Stomach (tissue), 9 donors: Measurements from ENCODE around the gene PTCSC3. TPM values are rescaled to one million over a fixed set of nuclear protein-coding genes. Genes with fewer than 3 reads are reported as not detected.

Source experiments
- DNase-seq, 2 donors: peaks; one replicate each; pipeline versions ENCODE4 v3.0.0 to v3.0.0-alpha.2; 2013 to 2019
- H3K27ac ChIP-seq, 5 donors: fragments of 200-600 bp in 4 of 5; sonication (generic) in 4 of 5; one replicate each; pipeline ENCODE4 v1.5.1; 2013 to 2019; ENCODE audit warnings: mild to moderate bottlenecking in 1 of 5, moderate library complexity in 1 of 5
- H3K27me3 ChIP-seq, 3 donors: fragments of 200-600 bp; sonication (generic); one replicate each; pipeline ENCODE4 v1.5.1; 2017 to 2019; ENCODE audit warnings: mixed run types in 1 of 3
- H3K36me3 ChIP-seq, 4 donors: fragments of 200-600 bp; sonication (generic); 1 replicate in 3 of 4; 2 replicates in 1 of 4; pipeline ENCODE4 v1.5.1; 2016 to 2019
- H3K4me1 ChIP-seq, 4 donors: fragments of 200-600 bp; sonication (generic); one replicate each; pipeline ENCODE4 v1.5.1; 2016 to 2019
- H3K4me3 ChIP-seq, 4 donors: fragments of 200-600 bp; sonication (generic) in 3 of 4; one replicate each; pipeline ENCODE4 v1.5.1; 2016 to 2019; ENCODE audit warnings: mild to moderate bottlenecking in 1 of 4
- H3K9me3 ChIP-seq, 4 donors: fragments of 200-600 bp; sonication (generic); one replicate each; pipeline ENCODE4 v1.5.1; 2016 to 2019
- CTCF ChIP-seq, 7 experiments: fragments of 450-650 bp in 4 of 7; fragments of 200-600 bp in 3 of 7; sonication (generic) in 3 of 7; IDR thresholded peaks; one replicate each; pipeline ENCODE4 v1.5.1; 2016 to 2019; ENCODE audit warnings: antibody characterized with exemption in 7 of 7, control low read depth in 2 of 7, mild to moderate bottlenecking in 1 of 7
- EP300 ChIP-seq: sonication (generic); formaldehyde crosslinking; IDR thresholded peaks from one replicate; pipeline ENCODE4 v1.6.1; 2017; ENCODE audit warnings: antibody characterized with exemption
- POLR2A ChIP-seq, 4 donors: fragments of 450-650 bp; IDR thresholded peaks; one replicate each; pipeline ENCODE4 v1.6.1; 2016; ENCODE audit warnings: antibody characterized with exemption in 4 of 4, control low read depth in 2 of 4, mild to moderate bottlenecking in 1 of 4, moderate library complexity in 1 of 4
- POLR2AphosphoS5 ChIP-seq, 3 donors: sonication (generic); formaldehyde crosslinking; IDR thresholded peaks; one replicate each; pipeline ENCODE4 v1.6.1; 2016; ENCODE audit warnings: antibody characterized with exemption in 3 of 3
- WGBS, 5 donors: extraction: QIAGEN DNeasy Blood & Tissue Kit in 3 of 5; methylation state at CpG; one replicate each; pipeline versions ENCODE4 v1.1.5 to v1.1.7; 2013 to 2018; 5-methylcytosine and 5-hydroxymethylcytosine counted together
- intact Hi-C: fragments of 100-400 bp; cut with DNase I; formaldehyde crosslinking; loops from one replicate; pipeline ENCODE4 v1.15.1; 2023; ENCODE audit warnings: low total_unique reads
- polyA plus RNA-seq, 3 donors: library from polyadenylated mRNA; stranded (reverse); fragments of 200-250 nt; gene quantifications; one replicate each; pipeline ENCODE4 v1.2.3, GENCODE V29; 2013
- total RNA-seq, 5 donors: library from RNA; depleted of rRNA; stranded (reverse); fragments of >200 nt; gene quantifications; one replicate each; pipeline versions ENCODE4 v1.1.0 to v1.2.3, GENCODE V29; 2014 to 2016
- donor health status: healthy with polysubstance abuse.
- donor health status: Bipolar disorder and iron deficiency.
- donor health status: healthy.

The PTCSC3 gene
- total and polyA plus RNA-seq, 8 donors, result 0.65 TPM; not detected in 7

DNA sequence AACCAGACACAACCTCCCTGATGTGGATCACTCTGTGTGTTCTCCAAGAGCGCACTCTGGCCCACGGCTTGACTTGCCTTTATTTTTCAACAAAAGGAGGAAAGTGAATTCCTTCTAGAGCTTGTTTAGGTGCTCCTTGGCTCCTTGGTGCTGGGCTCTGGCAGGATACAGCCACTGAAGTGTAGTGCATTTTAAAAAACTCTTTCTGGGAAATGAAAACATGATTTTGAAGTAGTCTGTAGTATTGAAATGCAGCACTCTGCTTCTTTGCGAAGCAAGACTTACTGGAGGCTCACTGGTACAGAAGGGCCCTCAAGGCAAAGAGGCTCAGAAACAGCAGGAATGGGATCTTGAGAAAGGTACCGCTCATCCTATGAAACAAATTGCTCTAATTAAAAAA is 81.6 kb downstream of the PTCSC3 start:
- Histone ChIP-seq H3K4me3 (no peak overlapping the region), H3K27me3 (peaks cover 0 to 6% (median 0%) of the 10 kb centered on the region in 3 donors), H3K27ac (no peak overlapping the region), H3K36me3 (no peaks in the 10 kb centered on the region), H3K4me1 (peaks cover 0 to 12% (median 0%) of the 10 kb centered on the region in 4 donors), H3K9me3 (no peaks in the 10 kb centered on the region)
- WGBS, 5 donors, result 81 to 97% (median 90%) methylated on average over 4 of the region's 4 CpGs
- intact Hi-C loops, result no loop called here
- TF ChIP-seq EP300, result no peak
- no peak for TF ChIP-seq CTCF (IDR thresholded peaks at IDR 0.05)
- no peak for TF ChIP-seq POLR2A (IDR thresholded peaks at IDR 0.05)
- no peak for TF ChIP-seq POLR2AphosphoS5 (IDR thresholded peaks at IDR 0.05)
- DNase-seq, result no peak

DNA sequence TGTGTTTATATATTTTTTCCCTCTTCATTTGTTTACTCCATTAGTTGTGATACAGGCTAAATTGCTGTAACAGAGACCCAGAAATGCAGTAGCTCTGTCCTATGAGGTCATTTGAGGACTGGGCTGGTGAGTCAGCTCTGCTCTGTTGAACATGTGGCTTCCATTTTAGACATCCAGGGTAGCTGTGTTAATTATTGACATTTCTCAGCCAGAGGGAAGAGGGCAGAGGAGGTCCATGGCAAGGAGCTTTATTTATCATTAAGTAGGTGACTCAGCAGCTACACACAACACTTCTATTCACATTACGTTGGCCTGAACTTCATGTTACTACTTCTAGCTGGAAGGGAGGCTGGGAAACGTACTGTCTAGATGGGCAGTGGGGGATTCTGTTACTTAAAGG is 85.4 kb downstream of the PTCSC3 start:
- intact Hi-C loops, result no loop called here
- WGBS, 5 donors, result 13 to 26% (median 20%) methylated on average over 2 of the region's 2 CpGs
- no peak overlapping the region for H3K4me3 ChIP-seq
- TF ChIP-seq EP300 (no peak), POLR2AphosphoS5 (IDR thresholded peaks at IDR 0.05) (peak in 2 of 3 donors; percentile 33 to 82), CTCF (IDR thresholded peaks at IDR 0.05) (no peak), POLR2A (IDR thresholded peaks at IDR 0.05) (no peak)
- no peaks in the 10 kb centered on the region for H3K27me3 ChIP-seq
- no peak overlapping the region for H3K27ac ChIP-seq
- no peaks in the 10 kb centered on the region for H3K9me3 ChIP-seq
- peak; percentile 47 to 83 for DNase-seq
- peaks cover 0 to 12% (median 0%) of the 10 kb centered on the region in 4 donors for H3K4me1 ChIP-seq
- H3K36me3 ChIP-seq, result no peaks in the 10 kb centered on the region

DNA sequence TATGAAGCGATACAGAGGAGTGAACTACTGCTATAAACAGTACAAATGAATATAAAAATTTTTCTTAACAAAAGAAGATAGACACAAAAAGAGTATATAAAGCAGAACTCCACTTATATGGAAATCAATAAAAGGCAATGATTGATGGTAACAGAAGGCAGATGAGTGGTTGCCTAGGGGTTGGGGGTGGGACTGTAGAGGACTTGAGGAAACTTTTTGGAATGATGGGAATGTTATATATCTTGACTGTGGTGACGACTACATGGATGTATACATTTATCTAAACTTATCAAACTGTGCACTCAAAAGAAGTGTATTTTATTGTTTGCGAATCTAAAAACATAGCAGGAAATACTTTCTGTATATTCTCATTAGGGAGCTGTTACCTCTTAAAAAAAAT is 89.1 kb downstream of the PTCSC3 start:
- no peak for TF ChIP-seq POLR2AphosphoS5 (IDR thresholded peaks at IDR 0.05)
- no peak for TF ChIP-seq POLR2A (IDR thresholded peaks at IDR 0.05)
- no peak for TF ChIP-seq CTCF (IDR thresholded peaks at IDR 0.05)
- no peak for TF ChIP-seq EP300
- peaks cover 0 to 12% (median 0%) of the 10 kb centered on the region in 4 donors for H3K4me1 ChIP-seq
- H3K27me3 ChIP-seq, result no peaks in the 10 kb centered on the region
- H3K4me3 ChIP-seq, result no peak overlapping the region
- no peak for DNase-seq
- no peaks in the 10 kb centered on the region for H3K9me3 ChIP-seq
- intact Hi-C loops, result no loop called here
- H3K36me3 ChIP-seq, result no peaks in the 10 kb centered on the region
- WGBS, 5 donors, result 75 to 86% (median 84%) methylated on average over 3 of the region's 3 CpGs
- no peak overlapping the region for H3K27ac ChIP-seq

DNA sequence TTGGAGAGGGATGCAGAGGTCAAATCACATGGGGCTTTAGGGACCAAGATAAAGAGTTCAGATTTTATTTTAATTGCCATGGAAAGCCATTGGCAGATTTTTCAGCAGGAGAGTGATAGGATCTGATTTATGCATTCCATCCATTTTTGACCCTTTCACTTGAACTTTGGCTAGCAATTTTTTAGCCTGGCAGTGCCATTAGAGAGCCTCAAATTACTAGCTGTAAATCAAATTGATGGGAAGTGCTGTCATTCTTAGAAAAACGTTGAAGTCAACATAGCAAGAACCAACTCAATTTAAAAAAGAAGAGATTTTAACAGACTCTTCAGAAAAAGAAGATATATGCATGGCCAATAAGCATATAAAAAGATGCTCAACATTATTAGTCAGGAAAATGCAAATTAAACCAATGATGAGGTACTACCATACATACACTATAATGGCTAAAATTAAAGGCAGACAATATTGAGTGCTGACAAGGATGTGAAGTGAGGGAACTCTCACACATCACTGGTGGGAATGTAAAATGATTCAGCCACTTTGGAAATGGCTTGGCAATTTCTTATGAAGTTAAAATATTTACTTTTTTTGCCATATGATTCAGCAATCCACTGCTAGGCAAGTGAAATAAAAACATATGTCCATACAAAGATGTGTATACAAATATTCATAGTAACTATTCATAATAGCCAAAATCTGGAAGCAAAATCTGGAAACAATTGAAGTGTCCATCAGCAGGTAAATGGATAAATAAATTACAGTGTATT is 89.7 kb downstream of the PTCSC3 start:
- no peaks in the 10 kb centered on the region for H3K9me3 ChIP-seq
- DNase-seq, result no peak
- H3K4me3 ChIP-seq, result no peak overlapping the region
- no peak overlapping the region for H3K27ac ChIP-seq
- no peaks in the 10 kb centered on the region for H3K36me3 ChIP-seq
- H3K27me3 ChIP-seq, result no peaks in the 10 kb centered on the region
- H3K4me1 ChIP-seq, result peaks cover 0 to 12% (median 0%) of the 10 kb centered on the region in 4 donors
- intact Hi-C loops, result no loop called here
- 23 to 44% (median 38%) methylated on average over 1 of the region's 1 CpG for WGBS, 5 donors
- TF ChIP-seq POLR2A (IDR thresholded peaks at IDR 0.05) (no peak), EP300 (no peak), POLR2AphosphoS5 (IDR thresholded peaks at IDR 0.05) (no peak), CTCF (IDR thresholded peaks at IDR 0.05) (no peak)
